Measurements from ENCODE around the gene MTREX. TPM values are rescaled to one million over a fixed set of nuclear protein-coding genes. Genes with fewer than 3 reads are reported as not detected.

Gene MTREX
- total and polyA plus RNA-seq, 2 of the 8 experiments (the other 6 are each of a cell fraction or from before 2014, with no cell fraction given): 16.0 to 130 TPM

DNA sequence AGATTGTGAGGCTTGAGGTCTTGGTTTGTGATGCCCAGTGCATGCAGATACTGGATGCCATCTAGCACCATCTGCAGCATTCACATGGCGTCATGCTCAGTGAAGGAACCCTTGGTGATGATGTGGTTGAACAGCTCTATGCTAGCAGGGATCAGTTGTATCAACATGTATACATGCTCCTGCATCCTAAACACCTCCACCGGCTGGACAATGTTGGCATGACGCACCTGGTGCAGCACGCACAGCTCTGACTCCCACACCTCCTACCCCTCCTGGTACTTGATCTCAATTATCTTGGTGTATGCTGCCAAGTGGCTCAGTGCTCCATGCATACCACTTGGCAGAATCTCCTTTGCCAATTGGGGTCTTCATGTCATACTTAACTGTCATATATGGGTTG, 49.1 kb downstream of the MTREX start:
- H3K9ac ChIP-seq (replicated peaks in 1 of 4; ENCODE audit: extremely low read depth in 1 of 4, low read depth in 3 of 4, low read length in 3 of 4): no peak overlapping the region
- DNase-seq (ENCODE audit: low read depth in 1 of 2, low spot score in 2 of 2) (no peak), FAIRE-seq (no peak)
- H2BK15ac ChIP-seq (ENCODE audit: low read length): no peak overlapping the region
- no peak overlapping the region for H3K23ac ChIP-seq (ENCODE audit: insufficient read length)
- H3K23me2 ChIP-seq (ENCODE audit: low read depth, low read length): no peaks in the 10 kb centered on the region
- peaks cover 0 to 4% of the 10 kb centered on the region in 2 experiments for H4K20me1 ChIP-seq (replicated peaks in 1 of 2; ENCODE audit: control insufficient read depth in 1 of 2, insufficient read depth in 2 of 2, low read length in 2 of 2)
- TF ChIP-seq POU5F1 (IDR thresholded peaks at IDR 0.05; ENCODE audit: low read depth, low read length): no peak
- TF ChIP-seq TAF1 (IDR thresholded peaks at IDR 0.05; ENCODE audit: low read depth, low read length): no peak
- no peak for TF ChIP-seq POLR2AphosphoS5 (IDR thresholded peaks at IDR 0.05; ENCODE audit: low read depth, low read length)
- no peak for TF ChIP-seq SAP30 (IDR thresholded peaks at IDR 0.05; ENCODE audit: insufficient read depth, insufficient replicate concordance, low read length)
- TF ChIP-seq RFX5 (IDR thresholded peaks at IDR 0.05; ENCODE audit: borderline replicate concordance, low read depth, low read length): no peak
- no peak for TF ChIP-seq MAX (IDR thresholded peaks at IDR 0.05)
- no peak for TF ChIP-seq ASH2L (IDR thresholded peaks at IDR 0.05; ENCODE audit: low read length)
- no peak for TF ChIP-seq RBBP5 (IDR thresholded peaks at IDR 0.05; ENCODE audit: borderline replicate concordance, low read depth, low read length)
- no peak for TF ChIP-seq EGR1 (IDR thresholded peaks at IDR 0.05; ENCODE audit: borderline replicate concordance, low read depth, low read length)
- no peak overlapping the region for H3K27ac ChIP-seq (ENCODE audit: low read depth, low read length)
- H2BK120ac ChIP-seq (replicated peaks; ENCODE audit: low read depth, low read length): no peak overlapping the region
- H2AFZ ChIP-seq (ENCODE audit: low read length): no peak overlapping the region
- H3K36me3 ChIP-seq (ENCODE audit: control insufficient read depth in 2 of 4, insufficient read depth in 4 of 4, low read length in 3 of 4): peaks cover 2 to 73% (median 36%) of the 10 kb centered on the region in 4 experiments; a peak in 7 of 8 replicates
- ChIA-PET POLR2A (ENCODE audit: partially characterized antibody) (interaction anchor here (1.2 kb wide), 1 partner anchor 20 kb away, joined by 3 read pairs; no protein-coding TSS in a partner anchor), CTCF (ENCODE audit: partially characterized antibody) (no interaction called here)
- no peak overlapping the region for H4K5ac ChIP-seq (ENCODE audit: insufficient read length, low read depth, low read length)
- no peaks in the 10 kb centered on the region for H3K4me1 ChIP-seq (replicated peaks in 1 of 4; ENCODE audit: control insufficient read depth in 3 of 4, insufficient read depth in 4 of 4, low read length in 3 of 4)
- no peak overlapping the region for H4K91ac ChIP-seq (replicated peaks; ENCODE audit: insufficient read length, low read length)
- no peak overlapping the region for H4K8ac ChIP-seq (ENCODE audit: extremely low read depth, insufficient read depth, low read length)
- H2BK12ac ChIP-seq (ENCODE audit: low read depth, low read length): no peak overlapping the region
- no peak overlapping the region; the same call in 1 of the 2 replicates for H2BK5ac ChIP-seq (ENCODE audit: low read depth, low read length)
- 94% methylated on average over 4 of the region's 4 CpGs; no CpG with 5 or more reads in 1 of the 2 experiments for WGBS, 2 experiments (ENCODE audit: extremely low coverage in 1 of 2, insufficient coverage in 1 of 2, insufficient read length in 1 of 2, insufficient replicate concordance in 2 of 2, low coverage in 1 of 2, low lambda C conversion rate in 2 of 2, missing lambda C conversion rate in 1 of 2)
- no peaks in the 10 kb centered on the region for H3K27me3 ChIP-seq (replicated peaks in 1 of 4; ENCODE audit: control insufficient read depth in 3 of 4, extremely low read depth in 1 of 4, insufficient read depth in 3 of 4, low read length in 3 of 4)
- H3K14ac ChIP-seq (ENCODE audit: insufficient read length): no peak overlapping the region
- H3K18ac ChIP-seq (ENCODE audit: extremely low read depth, low read length): no peak overlapping the region
- no peak overlapping the region for H2AK5ac ChIP-seq (ENCODE audit: low read depth, low read length)
- no peak overlapping the region for H3K4me3 ChIP-seq (ENCODE audit: extremely low read depth in 1 of 4, insufficient read depth in 2 of 4, low read depth in 3 of 4, low read length in 4 of 4)
- no peak overlapping the region for H3K4ac ChIP-seq (replicated peaks; ENCODE audit: insufficient read length, low read depth, low read length)
- H3K79me1 ChIP-seq (ENCODE audit: low read depth, low read length): no peaks in the 10 kb centered on the region; the same call in 1 of the 2 replicates
- no peak overlapping the region for H3K56ac ChIP-seq (replicated peaks; ENCODE audit: insufficient read length, low read depth, low read length)
- no peaks in the 10 kb centered on the region for H3K9me3 ChIP-seq (ENCODE audit: insufficient read depth in 2 of 2, low read depth in 1 of 2, low read length in 1 of 2)
- H2BK20ac ChIP-seq (ENCODE audit: low read length): no peak overlapping the region
- no peak overlapping the region for H3K4me2 ChIP-seq (ENCODE audit: insufficient read depth in 1 of 2, low read depth in 2 of 2, low read length in 2 of 2)
- H3K79me2 ChIP-seq (ENCODE audit: control insufficient read depth in 1 of 2, insufficient read depth in 2 of 2, low read length in 2 of 2): 0 out of 4 replicates have a peak, but pooled peaks cover 0 to 4% of the 10 kb centered on the region in 2 experiments
